ENCODE measurements around the gene DDX59.

Gene DDX59

GRCh38 chr1:200668514-200669313 is 993 bp downstream of the DDX59 start:
- Histone ChIP-seq H3K9me2 (replicated peaks; ENCODE audit: insufficient read depth, low read length) (no peaks in the 10 kb centered on the region), H3K4me3 (ENCODE audit: low read length) (peak overlapping the region; percentile 94), H4K20me1 (ENCODE audit: insufficient read depth, low read length) (no peaks in the 10 kb centered on the region), H3K9ac (ENCODE audit: low read length) (peak overlapping the region; percentile 99), H3K36me3 (replicated peaks; ENCODE audit: insufficient read depth, low read length) (0 out of 2 replicates have a peak, but pooled peaks cover 3% of the 10 kb centered on the region), H3K27ac (ENCODE audit: low read length) (peak overlapping the region; percentile 97; the same call in 1 of the 2 replicates), H3K4me1 (ENCODE audit: low read length) (peaks cover 13% of the 10 kb centered on the region), H3K4me2 (ENCODE audit: low read depth, low read length) (peak overlapping the region; percentile 66), H3F3A (ENCODE audit: insufficient read depth, low read length) (peaks cover 8% of the 10 kb centered on the region), H3K9me3 (replicated peaks; ENCODE audit: insufficient read depth, low read length) (no peaks in the 10 kb centered on the region), H3K79me2 (ENCODE audit: low read length) (peaks cover 38% of the 10 kb centered on the region), H3K27me3 (replicated peaks; ENCODE audit: insufficient read depth, low read length) (no peaks in the 10 kb centered on the region), H2AFZ (ENCODE audit: low read length) (peak overlapping the region; percentile 86)
- TF ChIP-seq CTCF (IDR thresholded peaks at IDR 0.05; ENCODE audit: low read length), result no peak
- no peak for DNase-seq

GRCh38 chr1:200666309-200666708 is 3.4 kb downstream of the DDX59 start:
- no peak overlapping the region for H2AFZ ChIP-seq (ENCODE audit: low read length)
- H3K36me3 ChIP-seq (replicated peaks; ENCODE audit: insufficient read depth, low read length), result peaks cover 12% of the 10 kb centered on the region
- DNase-seq, result no peak
- no peaks in the 10 kb centered on the region for H3K9me3 ChIP-seq (replicated peaks; ENCODE audit: insufficient read depth, low read length)
- H3K9me2 ChIP-seq (replicated peaks; ENCODE audit: insufficient read depth, low read length), result no peaks in the 10 kb centered on the region
- H3K27me3 ChIP-seq (replicated peaks; ENCODE audit: insufficient read depth, low read length), result no peaks in the 10 kb centered on the region
- H3K4me3 ChIP-seq (ENCODE audit: low read length), result no peak overlapping the region
- H3K27ac ChIP-seq (ENCODE audit: low read length), result no peak overlapping the region
- TF ChIP-seq CTCF (IDR thresholded peaks at IDR 0.05; ENCODE audit: low read length), result no peak
- no peak for TF ChIP-seq EZH2phosphoT487 (IDR thresholded peaks at IDR 0.05; ENCODE audit: low read length)
- peaks cover 8% of the 10 kb centered on the region for H3F3A ChIP-seq (ENCODE audit: insufficient read depth, low read length)
- peaks cover 12% of the 10 kb centered on the region for H3K4me1 ChIP-seq (ENCODE audit: low read length)
- no peak overlapping the region for H3K4me2 ChIP-seq (ENCODE audit: low read depth, low read length)
- H3K79me2 ChIP-seq (ENCODE audit: low read length), result peaks cover 54% of the 10 kb centered on the region
- H4K20me1 ChIP-seq (ENCODE audit: insufficient read depth, low read length), result no peaks in the 10 kb centered on the region
- no peak overlapping the region for H3K9ac ChIP-seq (ENCODE audit: low read length)

- Histone ChIP-seq H3K9ac (ENCODE audit: low read length) (no peak overlapping the region), H3K9me2 (replicated peaks; ENCODE audit: insufficient read depth, low read length) (no peaks in the 10 kb centered on the region), H3K4me3 (ENCODE audit: low read length) (no peak overlapping the region), H3K4me1 (ENCODE audit: low read length) (peaks cover 9% of the 10 kb centered on the region), H3F3A (ENCODE audit: insufficient read depth, low read length) (peaks cover 8% of the 10 kb centered on the region), H3K79me2 (ENCODE audit: low read length) (peaks cover 56% of the 10 kb centered on the region), H3K27me3 (replicated peaks; ENCODE audit: insufficient read depth, low read length) (no peaks in the 10 kb centered on the region), H2AFZ (ENCODE audit: low read length) (no peak overlapping the region), H3K36me3 (replicated peaks; ENCODE audit: insufficient read depth, low read length) (peaks cover 12% of the 10 kb centered on the region), H3K9me3 (replicated peaks; ENCODE audit: insufficient read depth, low read length) (no peaks in the 10 kb centered on the region), H3K27ac (ENCODE audit: low read length) (no peak overlapping the region), H4K20me1 (ENCODE audit: insufficient read depth, low read length) (no peaks in the 10 kb centered on the region), H3K4me2 (ENCODE audit: low read depth, low read length) (no peak overlapping the region)
- no peak for DNase-seq
- TF ChIP-seq EZH2phosphoT487 (IDR thresholded peaks at IDR 0.05; ENCODE audit: low read length) (no peak), CTCF (IDR thresholded peaks at IDR 0.05; ENCODE audit: low read length) (no peak), EZH2 (optimal IDR thresholded peaks at IDR 0.05; ENCODE audit: low read depth, low read length) (no peak)
These were observed 3.8 kb downstream of the DDX59 start for GRCh38 chr1:200665861-200666260.
